Endothelial cell of umbilical vein (primary cell): ENCODE measurements around the gene KLHL13. TPM values are rescaled to one million over a fixed set of nuclear protein-coding genes. Genes with fewer than 3 reads are reported as not detected.

Experiments used
- BruUV-seq: library from RNA; stranded (reverse); fragments of 400-500 nt; replicated peaks from 2 replicates; lab custom pipeline; 2021; lab: Mats Ljungman, UMichigan
- CTCF ChIA-PET: fragments of 300-600, 350-600 bp; sonication (Branson Sonifier 250); formaldehyde crosslinking; loops from one replicate; lab custom pipeline; 2021; ENCODE audit warnings: antibody characterized with exemption, inconsistent platforms; lab: Charles Lee
- POLR2A ChIA-PET: fragments of 300-600, 350-600 bp; sonication (Branson Sonifier 250); formaldehyde crosslinking; loops from one replicate; lab custom pipeline; 2021; ENCODE audit warnings: antibody characterized with exemption, inconsistent platforms; lab: Charles Lee
- DNase-seq: peaks from one replicate; pipeline ENCODE4 v3.0.0-alpha.2; 2011; ENCODE audit warnings: low read depth, low spot score
- FAIRE-seq: peaks from 2 replicates; lab custom pipeline; 2011; peaks lifted over from hg19 to GRCh38; lab: Jason Lieb, UNC
- H2AFZ ChIP-seq: 2 replicates; pipeline ENCODE4 v1.6.0; 2012; ENCODE audit warnings: low read depth, low read length, control low read depth, inconsistent platforms
- H3K27ac ChIP-seq: 2 replicates; pipeline ENCODE4 v1.5.1; 2011; ENCODE audit warnings: low read depth, mild to moderate bottlenecking, control low read depth, low read length, moderate library complexity; ENCODE audit not compliant: insufficient read depth
- H3K27me3 ChIP-seq, 2 experiments: 2 replicates each; pipeline versions ENCODE4 v1.6.0 to v1.6.1; 2011; ENCODE audit warnings: low read length in 2 of 2, mixed read lengths in 1 of 2; ENCODE audit not compliant: control insufficient read depth in 2 of 2, insufficient read depth in 2 of 2
- H3K36me3 ChIP-seq, 2 experiments: 2 replicates in 1 of 2; 3 replicates in 1 of 2; pipeline ENCODE4 v1.5.1; 2011; ENCODE audit warnings: low read length in 2 of 2, mild to moderate bottlenecking in 1 of 2, moderate library complexity in 1 of 2; ENCODE audit not compliant: control insufficient read depth in 2 of 2, insufficient read depth in 2 of 2; ENCODE audit errors: extremely low read depth in 1 of 2
- H3K4me1 ChIP-seq: 3 replicates; pipeline ENCODE4 v1.5.1; 2011; ENCODE audit warnings: mild to moderate bottlenecking, low read length; ENCODE audit not compliant: control insufficient read depth, insufficient read depth; ENCODE audit errors: extremely low read depth
- H3K4me2 ChIP-seq: 2 replicates; pipeline ENCODE4 v1.6.1; 2011; ENCODE audit warnings: low read length, control low read depth, mixed read lengths; ENCODE audit not compliant: insufficient read depth
- H3K4me3 ChIP-seq, 3 experiments: fragments of 200-600 bp in 1 of 3; sonication (generic), shearing (Covaris generic) in 1 of 3; replicated peaks in 1 of 3; 2 replicates each; pipeline ENCODE4 v1.5.1; 2011 to 2016; ENCODE audit warnings: control low read depth in 3 of 3, low read length in 3 of 3, mild to moderate bottlenecking in 2 of 3, inconsistent platforms in 1 of 3, low read depth in 1 of 3, moderate library complexity in 1 of 3; ENCODE audit not compliant: insufficient read depth in 1 of 3
- H3K79me2 ChIP-seq: 2 replicates; pipeline ENCODE4 v1.6.0; 2012; ENCODE audit warnings: low read length, inconsistent platforms; ENCODE audit not compliant: control insufficient read depth, insufficient read depth
- H3K9ac ChIP-seq: replicated peaks from 2 replicates; pipeline ENCODE3; 2011; ENCODE audit warnings: low read length, control low read depth; ENCODE audit not compliant: insufficient read depth; ENCODE audit errors: extremely low read depth
- H3K9me1 ChIP-seq: replicated peaks from 3 replicates; pipeline ENCODE4 v1.6.0; 2011; ENCODE audit warnings: mild to moderate bottlenecking, low read length; ENCODE audit not compliant: control insufficient read depth, insufficient read depth; ENCODE audit errors: extremely low read depth
- H3K9me3 ChIP-seq: replicated peaks from 2 replicates; pipeline ENCODE4 v1.5.1; 2012; ENCODE audit warnings: low read length, inconsistent platforms; ENCODE audit not compliant: control insufficient read depth, insufficient read depth
- H4K20me1 ChIP-seq: replicated peaks from 2 replicates; pipeline ENCODE3; 2011; ENCODE audit warnings: mild to moderate bottlenecking, low read length; ENCODE audit not compliant: control insufficient read depth, insufficient read depth; ENCODE audit errors: extremely low read depth
- EZH2 ChIP-seq: IDR thresholded peaks from 2 replicates; pipeline ENCODE4 v1.6.1; 2012; ENCODE audit warnings: borderline replicate concordance, low read depth, mild to moderate bottlenecking, moderate library complexity, low read length, inconsistent platforms; ENCODE audit not compliant: severe bottlenecking
- FOS ChIP-seq: IDR thresholded peaks from 2 replicates; pipeline ENCODE4 v1.6.1; 2011; ENCODE audit warnings: mild to moderate bottlenecking, low read length, moderate library complexity, borderline replicate concordance; ENCODE audit not compliant: insufficient read depth
- GATA2 ChIP-seq: IDR thresholded peaks from 2 replicates; pipeline ENCODE4 v1.7.0; 2011; ENCODE audit warnings: low read depth, mild to moderate bottlenecking, moderate library complexity, mixed read lengths, low read length; ENCODE audit not compliant: insufficient read length, insufficient read depth
- JUN ChIP-seq: IDR thresholded peaks from 2 replicates; pipeline ENCODE4 v1.6.1; 2011; ENCODE audit warnings: borderline replicate concordance, low read depth; ENCODE audit not compliant: insufficient read length, insufficient read depth
- MYC ChIP-seq: IDR thresholded peaks from one replicate; pipeline ENCODE4 v1.6.1; 2011; ENCODE audit warnings: mild to moderate bottlenecking, low read depth, low read length
- POLR2A ChIP-seq: IDR thresholded peaks from 2 replicates; pipeline ENCODE4 v1.6.1; 2012; ENCODE audit warnings: low read depth, mild to moderate bottlenecking, control low read depth, low read length
- POLR2AphosphoS5 ChIP-seq: IDR thresholded peaks from 2 replicates; pipeline ENCODE4 v1.6.1; 2012; ENCODE audit warnings: low read depth, mild to moderate bottlenecking, control low read depth, low read length, moderate library complexity; ENCODE audit not compliant: insufficient read depth
- dilution Hi-C: fragments of 300-500 bp; cut with MboI; formaldehyde crosslinking; loops from one replicate; pipeline ENCODE4 v1.15.0; 2019; ENCODE audit warnings: low sequenced_read_pairs; ENCODE audit not compliant: extremely low pct_ligation_motif_present
- intact Hi-C: fragments of 100-400 bp; cut with micrococcal nuclease; formaldehyde crosslinking; loops from one replicate; pipeline ENCODE4 v1.10.0; 2022
- polyA plus RNA-seq, 4 experiments: library from polyadenylated mRNA; depleted of rRNA in 3 of 4; stranded (reverse) in 3 of 4; unstranded in 1 of 4; fragments of >200 nt; gene quantifications; 2 replicates each; pipeline versions ENCODE4 v1.2.1 to v1.2.3, GENCODE V29; 2011 to 2012; ENCODE audit warnings: missing spikeins in 1 of 4
- total RNA-seq: library from RNA; stranded (reverse); gene quantifications from 2 replicates; pipeline ENCODE4 v1.2.3, GENCODE V29; 2021
- TF ChIP-seq, protein P1 (sequence below): IDR thresholded peaks from 2 replicates; pipeline ENCODE4 v1.6.1; 2011; ENCODE audit not compliant: insufficient read depth, insufficient read length
- TF ChIP-seq, protein P2 (sequence below), 2 donors: IDR thresholded peaks; 1 replicate in 1 of 2; 2 replicates in 1 of 2; pipeline ENCODE4 v1.5.1; 2011; ENCODE audit warnings: low read length in 2 of 2, mild to moderate bottlenecking in 2 of 2, moderate library complexity in 2 of 2, control low read depth in 1 of 2, inconsistent platforms in 1 of 2, low read depth in 1 of 2; ENCODE audit not compliant: insufficient read depth in 1 of 2; ENCODE audit errors: extremely low read depth in 1 of 2

Gene KLHL13
- total and polyA plus RNA-seq, 2 donors (not counting 3 experiments of a cell fraction or from before 2014, with no cell fraction given): 15.3 to 18.2 TPM

DNA sequence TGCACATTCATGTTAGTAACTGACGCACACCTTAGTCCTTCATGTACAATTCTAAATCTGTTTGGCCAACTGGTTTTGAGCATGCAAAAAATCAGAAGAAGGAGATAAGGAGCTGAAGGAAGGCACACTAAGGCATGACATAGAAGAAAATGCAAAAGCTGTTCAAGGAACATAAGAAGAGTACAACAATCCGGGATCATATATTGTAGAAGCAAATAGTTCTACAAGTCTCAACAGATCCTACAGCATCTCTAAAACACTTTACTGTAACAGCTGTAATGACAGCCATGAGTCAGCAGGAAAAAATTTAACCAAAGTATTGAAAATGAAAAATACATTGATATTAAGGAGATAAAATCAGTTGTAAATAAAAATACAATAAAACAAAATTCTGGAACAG, 57.7 kb downstream of the KLHL13 start:
- CTCF ChIA-PET: no interaction called here
- Histone ChIP-seq H2AFZ (no peak overlapping the region), H3K4me2 (no peak overlapping the region)

More for the DNA sequence above, 57.7 kb downstream of the KLHL13 start:
- no peaks in the 10 kb centered on the region for H3K79me2 ChIP-seq
- H3K4me1 ChIP-seq: no peaks in the 10 kb centered on the region
- no peak for DNase-seq
- POLR2A ChIA-PET: no interaction called here
- H3K9me3 ChIP-seq: no peaks in the 10 kb centered on the region
- no peak overlapping the region for H3K27ac ChIP-seq
- no TSS peak for BruUV-seq
- no peaks in the 10 kb centered on the region for H3K36me3 ChIP-seq
- dilution Hi-C loops (no loop called here), intact Hi-C loops (no loop called here)
- H3K4me3 ChIP-seq: no peak overlapping the region
- H3K9me1 ChIP-seq: no peaks in the 10 kb centered on the region
- FAIRE-seq: no peak
- TF ChIP-seq, protein P1, sequence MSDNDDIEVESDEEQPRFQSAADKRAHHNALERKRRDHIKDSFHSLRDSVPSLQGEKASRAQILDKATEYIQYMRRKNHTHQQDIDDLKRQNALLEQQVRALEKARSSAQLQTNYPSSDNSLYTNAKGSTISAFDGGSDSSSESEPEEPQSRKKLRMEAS: no peak
- TF ChIP-seq MYC (no peak), GATA2 (no peak), EZH2 (no peak), POLR2A (no peak), FOS (no peak), POLR2AphosphoS5 (no peak), JUN (no peak)
- TF ChIP-seq, protein P2, sequence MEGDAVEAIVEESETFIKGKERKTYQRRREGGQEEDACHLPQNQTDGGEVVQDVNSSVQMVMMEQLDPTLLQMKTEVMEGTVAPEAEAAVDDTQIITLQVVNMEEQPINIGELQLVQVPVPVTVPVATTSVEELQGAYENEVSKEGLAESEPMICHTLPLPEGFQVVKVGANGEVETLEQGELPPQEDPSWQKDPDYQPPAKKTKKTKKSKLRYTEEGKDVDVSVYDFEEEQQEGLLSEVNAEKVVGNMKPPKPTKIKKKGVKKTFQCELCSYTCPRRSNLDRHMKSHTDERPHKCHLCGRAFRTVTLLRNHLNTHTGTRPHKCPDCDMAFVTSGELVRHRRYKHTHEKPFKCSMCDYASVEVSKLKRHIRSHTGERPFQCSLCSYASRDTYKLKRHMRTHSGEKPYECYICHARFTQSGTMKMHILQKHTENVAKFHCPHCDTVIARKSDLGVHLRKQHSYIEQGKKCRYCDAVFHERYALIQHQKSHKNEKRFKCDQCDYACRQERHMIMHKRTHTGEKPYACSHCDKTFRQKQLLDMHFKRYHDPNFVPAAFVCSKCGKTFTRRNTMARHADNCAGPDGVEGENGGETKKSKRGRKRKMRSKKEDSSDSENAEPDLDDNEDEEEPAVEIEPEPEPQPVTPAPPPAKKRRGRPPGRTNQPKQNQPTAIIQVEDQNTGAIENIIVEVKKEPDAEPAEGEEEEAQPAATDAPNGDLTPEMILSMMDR (IDR thresholded peaks at IDR 0.05; ENCODE audit: extremely low read depth in 1 of 2, insufficient read depth in 1 of 2, low read depth in 1 of 2, low read length in 2 of 2): no peak
- no peaks in the 10 kb centered on the region for H4K20me1 ChIP-seq
- H3K9ac ChIP-seq: no peak overlapping the region
- no peaks in the 10 kb centered on the region for H3K27me3 ChIP-seq
